ENCODE measurements around the gene SRR.

SRR gene

DNA sequence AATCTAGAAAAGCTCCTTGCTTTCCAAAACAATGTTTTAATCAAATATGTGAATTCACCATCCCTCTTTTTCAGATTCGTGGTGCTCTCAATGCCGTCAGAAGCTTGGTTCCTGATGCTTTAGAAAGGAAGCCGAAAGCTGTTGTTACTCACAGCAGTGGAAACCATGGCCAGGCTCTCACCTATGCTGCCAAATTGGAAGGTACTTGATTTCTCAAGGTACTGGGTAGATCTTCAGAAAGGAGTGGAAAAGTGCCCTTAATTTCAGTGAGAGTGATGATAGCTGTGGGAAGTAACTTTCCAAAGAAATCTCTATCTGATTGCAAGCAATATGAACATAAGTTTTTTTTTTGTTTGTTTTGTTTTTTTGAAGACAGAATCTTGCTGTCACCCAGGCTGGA lies 14.0 kb downstream of the SRR start:
- ATAC-seq: no peak
- TF ChIP-seq ISL1 (CRISPR knock-in tag; IDR thresholded peaks at IDR 0.05) (no peak), RARB (CRISPR knock-in tag; IDR thresholded peaks at IDR 0.05) (no peak), ESRRG (CRISPR knock-in tag; IDR thresholded peaks at IDR 0.05) (no peak), ZNF565 (CRISPR knock-in tag; conservative IDR thresholded peaks at IDR 0.05; ENCODE audit: low read depth) (no peak), ARNTL (CRISPR knock-in tag; IDR thresholded peaks at IDR 0.05; ENCODE audit: borderline replicate concordance, low read depth) (no peak), CSDC2 (CRISPR knock-in tag; IDR thresholded peaks at IDR 0.05) (no peak), BACH2 (CRISPR knock-in tag; IDR thresholded peaks at IDR 0.05; ENCODE audit: borderline replicate concordance) (no peak), PPARA (CRISPR knock-in tag; IDR thresholded peaks at IDR 0.05; ENCODE audit: borderline replicate concordance) (no peak)
- TF ChIP-seq, protein P1, sequence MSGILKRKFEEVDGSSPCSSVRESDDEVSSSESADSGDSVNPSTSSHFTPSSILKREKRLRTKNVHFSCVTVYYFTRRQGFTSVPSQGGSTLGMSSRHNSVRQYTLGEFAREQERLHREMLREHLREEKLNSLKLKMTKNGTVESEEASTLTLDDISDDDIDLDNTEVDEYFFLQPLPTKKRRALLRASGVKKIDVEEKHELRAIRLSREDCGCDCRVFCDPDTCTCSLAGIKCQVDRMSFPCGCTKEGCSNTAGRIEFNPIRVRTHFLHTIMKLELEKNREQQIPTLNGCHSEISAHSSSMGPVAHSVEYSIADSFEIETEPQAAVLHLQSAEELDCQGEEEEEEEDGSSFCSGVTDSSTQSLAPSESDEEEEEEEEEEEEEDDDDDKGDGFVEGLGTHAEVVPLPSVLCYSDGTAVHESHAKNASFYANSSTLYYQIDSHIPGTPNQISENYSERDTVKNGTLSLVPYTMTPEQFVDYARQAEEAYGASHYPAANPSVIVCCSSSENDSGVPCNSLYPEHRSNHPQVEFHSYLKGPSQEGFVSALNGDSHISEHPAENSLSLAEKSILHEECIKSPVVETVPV (CRISPR knock-in tag; IDR thresholded peaks at IDR 0.05): no peak

GRCh38 chr17:2319051-2319450 lies 15.3 kb downstream of the SRR start:
- ATAC-seq: no peak; the same call in 2 of the 3 replicates
- TF ChIP-seq, protein P2, sequence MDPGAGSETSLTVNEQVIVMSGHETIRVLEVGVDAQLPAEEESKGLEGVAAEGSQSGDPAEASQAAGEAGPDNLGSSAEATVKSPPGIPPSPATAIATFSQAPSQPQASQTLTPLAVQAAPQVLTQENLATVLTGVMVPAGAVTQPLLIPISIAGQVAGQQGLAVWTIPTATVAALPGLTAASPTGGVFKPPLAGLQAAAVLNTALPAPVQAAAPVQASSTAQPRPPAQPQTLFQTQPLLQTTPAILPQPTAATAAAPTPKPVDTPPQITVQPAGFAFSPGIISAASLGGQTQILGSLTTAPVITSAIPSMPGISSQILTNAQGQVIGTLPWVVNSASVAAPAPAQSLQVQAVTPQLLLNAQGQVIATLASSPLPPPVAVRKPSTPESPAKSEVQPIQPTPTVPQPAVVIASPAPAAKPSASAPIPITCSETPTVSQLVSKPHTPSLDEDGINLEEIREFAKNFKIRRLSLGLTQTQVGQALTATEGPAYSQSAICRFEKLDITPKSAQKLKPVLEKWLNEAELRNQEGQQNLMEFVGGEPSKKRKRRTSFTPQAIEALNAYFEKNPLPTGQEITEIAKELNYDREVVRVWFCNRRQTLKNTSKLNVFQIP (CRISPR knock-in tag; IDR thresholded peaks at IDR 0.05; ENCODE audit: borderline replicate concordance, low read depth): no peak
- TF ChIP-seq BACH2 (CRISPR knock-in tag; IDR thresholded peaks at IDR 0.05; ENCODE audit: borderline replicate concordance) (no peak), PPARA (CRISPR knock-in tag; IDR thresholded peaks at IDR 0.05; ENCODE audit: borderline replicate concordance) (no peak), ESRRG (CRISPR knock-in tag; IDR thresholded peaks at IDR 0.05) (no peak), ZNF8 (CRISPR knock-in tag; IDR thresholded peaks at IDR 0.05) (no peak), TCF4 (CRISPR knock-in tag; IDR thresholded peaks at IDR 0.05; ENCODE audit: borderline replicate concordance) (no peak), ZNF70 (CRISPR knock-in tag; IDR thresholded peaks at IDR 0.05) (no peak), PATZ1 (CRISPR knock-in tag; IDR thresholded peaks at IDR 0.05; ENCODE audit: borderline replicate concordance) (no peak), CSDC2 (CRISPR knock-in tag; IDR thresholded peaks at IDR 0.05) (no peak), ARNTL (CRISPR knock-in tag; IDR thresholded peaks at IDR 0.05; ENCODE audit: borderline replicate concordance, low read depth) (no peak), ISL1 (CRISPR knock-in tag; IDR thresholded peaks at IDR 0.05) (no peak), ZC3H10 (CRISPR knock-in tag; IDR thresholded peaks at IDR 0.05) (no peak)

DNA sequence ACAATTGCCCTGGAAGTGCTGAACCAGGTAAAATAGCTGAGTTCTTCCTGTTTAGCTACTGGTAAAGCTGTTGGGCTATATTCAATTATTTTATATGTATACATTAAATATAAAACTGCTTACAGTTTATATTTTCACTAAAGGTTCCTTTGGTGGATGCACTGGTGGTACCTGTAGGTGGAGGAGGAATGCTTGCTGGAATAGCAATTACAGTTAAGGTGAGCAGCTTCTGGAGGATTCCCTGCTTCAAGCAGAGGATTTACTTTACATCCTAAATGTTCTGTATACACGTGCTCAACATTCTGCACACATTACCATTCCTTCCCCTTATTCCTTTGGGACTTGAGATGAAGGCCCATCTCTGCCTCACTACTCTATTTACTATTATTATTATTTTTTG lies 17.6 kb downstream of the SRR start:
- ATAC-seq: no peak
- TF ChIP-seq, protein P2 (CRISPR knock-in tag; IDR thresholded peaks at IDR 0.05; ENCODE audit: borderline replicate concordance, low read depth): no peak
- TF ChIP-seq, protein P1 (CRISPR knock-in tag; IDR thresholded peaks at IDR 0.05): no peak
- TF ChIP-seq TCF4 (CRISPR knock-in tag; IDR thresholded peaks at IDR 0.05; ENCODE audit: borderline replicate concordance) (no peak), ZNF565 (CRISPR knock-in tag; conservative IDR thresholded peaks at IDR 0.05; ENCODE audit: low read depth) (no peak), SNAI2 (CRISPR knock-in tag; IDR thresholded peaks at IDR 0.05) (no peak), PATZ1 (CRISPR knock-in tag; IDR thresholded peaks at IDR 0.05; ENCODE audit: borderline replicate concordance) (no peak), ISL1 (CRISPR knock-in tag; IDR thresholded peaks at IDR 0.05) (no peak), ZC3H10 (CRISPR knock-in tag; IDR thresholded peaks at IDR 0.05) (no peak), ARNTL (CRISPR knock-in tag; IDR thresholded peaks at IDR 0.05; ENCODE audit: borderline replicate concordance, low read depth) (no peak)
